COLO668 (cell line): ENCODE results near the gene PGAP6.
A peak's percentile ranks its signal among the peaks of the same experiment; 100 is the strongest.
"Not testable (repeated sequence)": the region's sequence is repeated elsewhere in the genome, so short reads cannot be mapped to it uniquely, and the experiment has no call there.

Experiments
- DNase-seq: peaks from one replicate; lab custom pipeline; 2025; ENCODE audit not compliant: unreplicated experiment; lab: John Stamatoyannopoulos, UW

Gene PGAP6

GRCh38 chr16:333406-334094 lies 48.2 kb downstream of the PGAP6 start:
- no peak for DNase-seq

DNA sequence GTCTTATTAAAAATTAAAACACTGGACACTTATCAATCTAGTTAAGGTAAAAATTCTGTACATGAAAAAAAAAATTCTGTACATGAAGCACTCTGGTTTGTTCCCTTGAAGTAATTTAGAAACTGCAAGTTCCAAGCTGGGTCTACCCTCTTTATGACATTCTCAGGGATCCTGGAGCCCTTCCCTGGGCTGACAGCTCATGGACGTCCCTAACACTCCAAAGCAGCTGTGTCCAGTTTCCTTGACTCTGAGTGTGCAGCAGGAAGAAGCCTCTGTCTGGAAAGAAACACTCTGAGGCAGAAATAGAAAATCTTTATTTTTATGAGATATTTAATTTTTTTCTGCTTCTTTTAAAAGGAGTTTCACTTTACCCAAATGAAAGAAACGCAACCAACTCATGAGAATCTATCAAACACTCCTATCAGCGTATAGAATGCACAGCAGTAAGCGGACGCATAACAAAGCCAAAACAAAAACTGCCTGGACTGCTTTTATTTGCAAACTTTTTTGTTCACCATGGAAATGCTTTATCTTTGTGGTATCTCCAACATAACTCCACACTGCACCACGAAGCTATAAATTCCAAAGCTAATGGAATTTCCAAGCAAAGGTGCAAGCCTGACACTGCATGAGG lies 50.5 kb downstream of the PGAP6 start:
- not testable (repeated sequence) for DNase-seq

DNA sequence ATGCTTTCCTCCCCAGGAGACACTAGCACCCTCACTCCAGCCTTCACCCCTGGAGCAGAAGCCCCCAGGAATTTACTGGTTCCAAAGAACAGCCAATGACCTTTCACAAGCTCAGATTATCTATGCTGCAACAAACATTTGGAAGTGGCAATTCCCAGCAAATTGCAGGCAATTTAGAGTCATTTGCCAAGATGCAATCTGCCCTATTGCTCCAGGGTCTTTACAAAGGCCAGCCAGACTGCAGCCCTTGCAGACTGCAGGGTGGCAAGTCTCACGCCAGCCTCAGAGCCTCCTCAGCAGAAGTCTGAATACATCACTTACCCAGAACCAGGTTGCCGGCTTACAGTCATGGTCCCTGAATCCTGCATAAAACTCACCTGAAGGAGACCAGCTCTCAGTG lies 51.0 kb downstream of the PGAP6 start:
- no peak for DNase-seq

- no peak for DNase-seq
These were observed 56.2 kb downstream of the PGAP6 start for GRCh38 chr16:325375-326145.

DNA sequence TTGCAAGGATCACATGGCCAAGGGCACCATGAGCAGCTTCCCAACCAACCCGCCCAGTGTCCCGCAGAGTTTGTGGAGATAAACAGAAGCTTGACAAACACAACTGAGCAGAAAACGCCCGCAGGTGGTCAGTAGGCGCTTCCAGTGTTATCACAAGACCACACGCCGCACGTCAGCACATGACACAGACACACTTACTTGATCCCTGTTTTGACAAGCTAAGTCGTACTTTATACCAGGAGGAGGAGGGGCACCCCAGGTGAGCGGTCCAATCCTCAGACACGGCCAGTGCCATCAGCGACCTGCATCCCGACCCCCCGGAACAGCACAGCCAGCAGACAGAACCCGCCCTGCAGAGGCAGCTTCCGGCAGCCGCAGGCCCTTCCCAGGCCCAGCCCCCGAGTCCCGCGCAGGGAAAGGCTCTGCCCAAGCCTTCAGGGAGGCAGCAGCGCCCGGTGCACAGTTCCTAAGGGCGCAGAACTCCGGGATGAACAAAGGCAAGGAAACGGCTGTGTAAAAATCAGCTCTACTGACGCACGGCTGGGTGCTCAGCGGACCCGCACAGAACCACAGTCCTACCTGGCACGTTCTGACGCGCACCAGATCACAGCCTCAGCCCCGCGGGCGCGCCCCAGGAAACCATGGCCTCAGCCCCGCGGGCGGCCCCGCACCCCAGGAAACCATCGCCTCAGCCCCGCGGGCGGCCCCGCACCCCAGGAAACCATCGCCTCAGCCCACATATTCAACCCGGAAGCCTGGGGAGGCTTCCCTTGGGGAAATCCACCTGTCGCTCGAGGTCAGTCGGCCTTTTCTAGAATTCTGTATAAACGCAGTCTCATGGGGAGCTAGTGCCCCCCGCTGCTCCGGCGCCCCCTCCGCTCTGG lies 57.1 kb downstream of the PGAP6 start:
- DNase-seq, result peak; percentile 93

DNA sequence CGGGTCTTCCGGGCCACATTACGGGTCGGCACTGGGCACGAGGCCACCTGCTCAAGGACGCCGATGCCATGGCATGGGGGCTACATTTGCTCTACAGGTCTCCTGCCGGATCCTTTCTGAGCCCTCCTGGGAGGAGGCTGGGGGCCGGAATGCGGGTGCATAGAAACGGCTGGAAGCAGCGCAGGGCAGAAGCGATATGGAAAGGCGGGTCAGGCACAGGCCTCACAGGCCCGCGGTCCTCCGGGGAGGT lies 57.7 kb downstream of the PGAP6 start:
- no peak for DNase-seq

GRCh38 chr16:322476-323143 lies 59.2 kb downstream of the PGAP6 start:
- no peak for DNase-seq

DNA sequence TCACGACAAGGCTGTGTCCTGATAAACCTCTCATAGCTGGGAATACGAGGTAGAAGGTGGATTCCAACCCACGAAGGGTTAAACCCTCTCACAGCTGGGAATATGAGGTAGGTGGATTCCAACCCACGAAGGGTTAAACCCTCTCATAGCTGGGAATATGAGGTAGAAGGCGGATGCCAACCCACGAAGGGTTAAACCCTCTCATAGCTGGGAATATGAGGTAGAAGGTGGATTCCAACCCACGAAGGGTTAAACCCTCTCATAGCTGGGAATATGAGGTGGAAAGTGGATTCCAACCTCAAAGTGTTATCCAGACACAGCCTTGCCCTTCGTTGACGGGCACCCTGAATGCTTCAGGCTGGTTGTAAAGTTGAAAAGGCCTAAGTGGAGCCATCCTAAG lies 60.2 kb downstream of the PGAP6 start:
- no peak for DNase-seq
